ENCODE data around the gene UST.
"Not testable (repeated sequence)": the region's sequence is repeated elsewhere in the genome, so short reads cannot be mapped to it uniquely, and the experiment has no call there.

Gene UST

GRCh38 chr6:148768646-148769270 is 21.9 kb downstream of the UST start:
- no peak for DNase-seq

- DNase-seq = no peak
Observed at GRCh38 chr6:148769304-148769968, 22.6 kb downstream of the UST start.

GRCh38 chr6:148770408-148771211 is 23.8 kb downstream of the UST start:
- DNase-seq = no peak

GRCh38 chr6:148771212-148771601 is 24.4 kb downstream of the UST start:
- no peak for DNase-seq

GRCh38 chr6:148771896-148772554 is 25.2 kb downstream of the UST start:
- no peak for DNase-seq

- DNase-seq = no peak
Observed at GRCh38 chr6:148775161-148775560, 28.3 kb downstream of the UST start.

GRCh38 chr6:148776321-148777308 is 29.8 kb downstream of the UST start:
- DNase-seq = no peak

GRCh38 chr6:148779142-148779562 is 32.3 kb downstream of the UST start:
- no peak for DNase-seq

GRCh38 chr6:148780423-148780822 is 33.6 kb downstream of the UST start:
- DNase-seq = not testable (repeated sequence)

GRCh38 chr6:148780918-148781436 is 34.1 kb downstream of the UST start:
- DNase-seq = no peak

GRCh38 chr6:148789948-148790347 is 43.1 kb downstream of the UST start:
- DNase-seq = no peak

- DNase-seq = no peak
Observed at GRCh38 chr6:148790404-148790803, 43.6 kb downstream of the UST start.

GRCh38 chr6:148790817-148791216 is 44.0 kb downstream of the UST start:
- DNase-seq = no peak

- DNase-seq = no peak
Observed at GRCh38 chr6:148791372-148791771, 44.5 kb downstream of the UST start.

GRCh38 chr6:148793721-148794120 is 46.9 kb downstream of the UST start:
- no peak for DNase-seq

GRCh38 chr6:148794797-148795196 is 48.0 kb downstream of the UST start:
- DNase-seq = no peak

- no peak for DNase-seq
Observed at GRCh38 chr6:148795563-148795962, 48.7 kb downstream of the UST start.

GRCh38 chr6:148799647-148800046 is 52.8 kb downstream of the UST start:
- DNase-seq = no peak

- DNase-seq = no peak
Observed at GRCh38 chr6:148800536-148800935, 53.7 kb downstream of the UST start.

- DNase-seq = no peak
Observed at GRCh38 chr6:148803979-148804378, 57.1 kb downstream of the UST start.

- no peak for DNase-seq
Observed at GRCh38 chr6:148805777-148806176, 58.9 kb downstream of the UST start.

GRCh38 chr6:148807784-148808183 is 61.0 kb downstream of the UST start:
- no peak for DNase-seq

Data from activated gamma-delta T cell treated with Interleukin-2 at 50 U/mL for 16 hours (primary cell).